ENCODE measurements around the gene TMEM198.

TMEM198 gene, protein sequence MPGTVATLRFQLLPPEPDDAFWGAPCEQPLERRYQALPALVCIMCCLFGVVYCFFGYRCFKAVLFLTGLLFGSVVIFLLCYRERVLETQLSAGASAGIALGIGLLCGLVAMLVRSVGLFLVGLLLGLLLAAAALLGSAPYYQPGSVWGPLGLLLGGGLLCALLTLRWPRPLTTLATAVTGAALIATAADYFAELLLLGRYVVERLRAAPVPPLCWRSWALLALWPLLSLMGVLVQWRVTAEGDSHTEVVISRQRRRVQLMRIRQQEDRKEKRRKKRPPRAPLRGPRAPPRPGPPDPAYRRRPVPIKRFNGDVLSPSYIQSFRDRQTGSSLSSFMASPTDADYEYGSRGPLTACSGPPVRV

DNA sequence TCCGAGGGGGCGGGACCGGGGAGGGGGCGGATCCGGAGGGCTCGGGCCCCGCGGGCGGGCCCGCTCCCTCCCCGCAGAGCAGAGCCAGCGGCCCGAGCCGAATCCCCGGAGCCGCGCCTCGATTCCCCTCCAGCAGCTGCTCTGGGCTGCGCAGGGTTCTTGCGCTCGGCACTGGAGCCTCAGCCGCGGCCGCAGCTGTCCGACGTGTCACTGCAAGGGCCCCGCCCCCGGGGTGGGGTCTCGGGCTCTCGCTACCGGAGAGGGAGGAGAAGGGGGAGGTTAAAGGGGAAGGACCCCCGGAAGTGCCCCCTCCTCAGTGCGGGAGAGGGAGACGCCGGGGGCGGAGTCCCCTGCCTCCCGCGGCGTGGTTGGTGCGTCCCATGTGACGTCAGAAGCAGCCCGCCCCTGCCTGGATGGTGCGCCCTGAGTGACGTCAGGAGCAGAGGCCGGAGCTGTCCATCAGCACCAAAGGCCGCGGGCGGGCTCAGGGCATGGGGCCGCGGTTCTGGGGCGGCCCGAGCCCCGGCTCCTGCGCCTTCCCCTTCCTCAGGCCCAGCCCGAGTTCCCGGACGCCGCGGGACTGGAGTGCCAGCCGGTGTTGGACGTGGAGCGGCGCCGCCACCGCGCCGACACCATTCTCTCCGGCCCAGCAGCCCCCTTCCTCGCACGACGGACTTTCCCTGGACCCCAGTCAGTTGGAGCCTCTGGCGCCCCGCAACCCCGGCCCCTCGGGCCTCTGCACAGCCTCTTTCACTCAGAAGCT lies at the start of gene TMEM198, which contains the start of gene CHPF:
Gene TMEM198, plus strand, starts transcription at position 433 of the 763 bp plus-strand sequence. CDS start 700 bp downstream, outside the sequence.
Gene CHPF, minus strand, starts transcription at position 214 of the 763 bp plus-strand sequence. CDS start 271 bp downstream, outside the sequence.
- DNase-seq: peak; percentile 86

DNA sequence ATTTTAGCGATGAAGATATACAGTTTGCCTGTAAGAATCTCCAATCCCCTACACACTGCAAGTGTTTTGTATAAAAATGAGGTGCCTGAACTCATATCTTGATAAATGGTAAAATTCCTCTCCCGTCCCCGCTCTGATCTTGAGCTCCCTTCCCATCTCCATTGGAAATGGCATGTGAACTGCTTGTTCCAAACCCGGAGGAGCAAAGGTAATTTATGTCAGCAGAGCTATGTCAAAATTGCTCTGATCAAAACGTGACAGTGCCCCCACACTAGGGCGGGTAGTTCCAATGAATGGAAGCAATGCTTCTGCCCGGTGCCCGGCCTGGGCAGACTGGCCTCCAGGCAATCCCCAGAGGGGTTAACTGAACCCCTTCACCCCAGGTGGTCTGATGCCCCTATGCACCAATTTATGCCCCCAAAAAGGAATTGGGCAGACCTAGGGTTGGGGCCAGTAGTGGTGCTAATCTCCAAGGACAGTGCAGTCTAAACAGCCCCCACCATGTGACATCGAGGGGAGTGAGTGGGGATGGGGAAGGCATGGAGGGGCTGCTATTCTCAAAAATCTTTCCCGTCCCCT lies 48.8 kb upstream of the TMEM198 start:
- no peak for DNase-seq

DNA sequence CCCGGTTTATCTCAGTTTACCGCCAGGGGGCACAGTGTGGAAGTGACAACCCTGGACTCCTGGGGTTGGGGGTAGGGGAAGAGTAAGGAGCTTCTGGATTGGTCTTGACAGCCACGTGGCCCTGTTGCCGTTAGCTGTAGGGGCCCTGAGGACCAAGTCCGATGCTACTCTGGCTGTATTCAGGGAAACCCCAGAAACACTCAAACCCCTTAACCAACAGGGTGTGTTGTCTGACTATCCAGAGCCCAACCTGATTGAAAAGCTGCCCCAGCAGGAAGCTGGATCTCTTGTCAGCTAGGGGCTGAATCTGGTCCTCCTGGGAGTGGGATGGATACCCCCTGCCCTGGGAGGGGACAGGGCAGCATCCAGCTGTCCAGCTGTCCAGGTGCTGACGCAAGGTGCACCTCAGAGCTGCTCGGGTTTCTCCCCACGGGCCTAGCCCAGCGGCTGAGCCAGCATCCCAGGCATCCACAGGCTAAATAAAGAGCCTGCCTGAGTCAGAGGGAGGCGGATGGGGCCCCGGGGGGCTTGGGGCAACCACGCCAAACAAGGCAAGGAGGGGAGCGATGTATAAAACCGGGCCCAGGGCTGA lies 48.2 kb upstream of the TMEM198 start:
- DNase-seq: peak; percentile 39

DNA sequence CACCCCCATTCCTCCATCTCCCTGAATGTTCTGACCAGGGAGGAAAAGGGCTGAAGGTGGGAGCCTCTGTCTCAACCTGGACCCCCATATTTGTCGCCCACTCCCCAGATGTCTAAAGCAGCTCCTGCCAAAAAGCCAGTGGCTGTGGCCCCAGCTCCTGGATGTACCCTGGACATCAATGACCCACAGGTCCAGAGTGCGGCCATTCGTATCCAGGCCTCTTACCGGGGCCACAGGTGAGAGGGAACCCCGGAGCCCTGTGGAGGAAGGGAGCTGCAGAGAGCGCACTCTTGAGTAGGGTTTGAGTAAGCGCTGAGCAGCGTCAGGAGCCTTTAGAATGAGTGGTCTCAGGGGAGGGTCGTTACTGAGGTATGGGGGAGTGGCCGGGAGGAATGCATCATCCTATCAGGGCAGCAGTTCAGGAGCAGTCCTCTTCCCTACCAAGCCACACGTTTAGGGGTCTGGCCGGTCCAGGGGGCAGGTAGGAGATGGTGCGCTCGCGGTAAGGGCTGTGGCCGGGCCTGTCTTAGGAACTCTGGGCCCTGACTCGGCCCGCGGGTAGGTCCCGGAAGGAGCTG lies 47.5 kb upstream of the TMEM198 start:
- no peak for DNase-seq

DNA sequence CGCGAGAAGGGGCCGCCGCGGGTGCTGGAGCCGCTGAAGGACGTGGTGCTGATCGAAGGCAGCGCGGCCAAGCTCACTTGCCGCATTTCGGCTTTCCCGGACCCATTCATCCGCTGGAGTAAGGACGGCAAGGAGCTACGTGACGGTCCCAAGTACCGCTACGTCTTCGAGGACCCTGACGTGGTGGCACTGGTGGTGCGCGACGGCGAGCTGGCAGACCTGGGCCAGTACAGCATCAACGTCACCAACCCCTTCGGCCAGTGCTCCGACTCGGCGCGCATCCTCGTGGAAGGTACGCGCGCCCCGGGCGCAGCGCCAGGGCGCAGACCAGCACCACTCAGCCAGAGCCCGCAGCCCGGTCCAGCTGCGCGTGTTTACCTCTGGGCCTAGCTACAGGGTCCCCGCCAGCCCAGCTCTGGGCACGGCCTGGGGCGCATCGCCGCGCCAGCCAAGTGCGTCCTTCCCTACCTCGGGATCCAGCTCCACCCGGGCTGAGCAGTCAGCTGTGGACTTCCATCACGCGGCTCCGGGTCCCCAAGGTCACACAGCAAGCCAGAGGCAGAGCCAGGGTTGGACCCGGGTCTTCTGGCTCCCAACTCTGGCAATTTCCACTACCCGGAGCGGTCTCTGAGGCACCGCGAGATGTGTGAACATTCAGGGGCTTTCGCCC lies 46.9 kb upstream of the TMEM198 start:
- DNase-seq: no peak

DNA sequence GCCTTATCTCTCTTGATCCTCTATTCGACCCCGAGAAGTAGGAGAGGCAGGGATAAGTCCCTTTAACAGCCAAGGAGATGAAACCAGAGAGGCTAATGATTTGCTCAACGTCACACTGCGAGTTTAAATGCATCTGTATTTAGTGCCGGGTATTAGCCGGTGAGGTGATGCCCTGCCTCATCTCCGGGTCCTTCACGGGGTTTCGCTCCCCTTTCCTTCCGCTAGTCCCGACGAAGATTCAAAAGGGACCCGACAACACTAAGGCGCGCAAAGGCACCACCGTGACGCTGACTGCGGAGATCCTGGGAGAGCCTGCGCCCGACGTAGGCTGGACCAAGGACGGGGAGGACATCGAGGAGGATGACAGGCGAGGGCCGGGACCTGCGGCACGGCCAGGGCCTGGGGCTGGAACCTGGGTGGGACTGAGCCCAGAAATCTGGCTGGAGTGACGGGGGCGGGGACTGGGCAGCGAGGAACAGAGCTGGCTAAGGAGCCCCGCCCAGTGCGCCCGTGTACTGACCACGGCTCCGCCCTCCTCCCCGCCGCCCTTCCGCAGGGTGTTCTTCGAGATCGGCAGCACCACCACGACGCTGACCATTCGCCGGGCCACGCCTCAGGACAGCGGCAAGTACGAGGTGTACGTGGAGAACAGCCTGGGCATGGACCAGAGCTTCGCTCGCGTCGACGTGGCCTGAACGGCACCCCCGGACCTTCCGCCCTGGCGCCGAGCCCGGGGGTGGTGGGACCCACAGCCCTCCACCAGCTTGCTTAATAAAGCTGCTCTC lies 46.1 kb upstream of the TMEM198 start:
- DNase-seq: peak; percentile 67

DNA sequence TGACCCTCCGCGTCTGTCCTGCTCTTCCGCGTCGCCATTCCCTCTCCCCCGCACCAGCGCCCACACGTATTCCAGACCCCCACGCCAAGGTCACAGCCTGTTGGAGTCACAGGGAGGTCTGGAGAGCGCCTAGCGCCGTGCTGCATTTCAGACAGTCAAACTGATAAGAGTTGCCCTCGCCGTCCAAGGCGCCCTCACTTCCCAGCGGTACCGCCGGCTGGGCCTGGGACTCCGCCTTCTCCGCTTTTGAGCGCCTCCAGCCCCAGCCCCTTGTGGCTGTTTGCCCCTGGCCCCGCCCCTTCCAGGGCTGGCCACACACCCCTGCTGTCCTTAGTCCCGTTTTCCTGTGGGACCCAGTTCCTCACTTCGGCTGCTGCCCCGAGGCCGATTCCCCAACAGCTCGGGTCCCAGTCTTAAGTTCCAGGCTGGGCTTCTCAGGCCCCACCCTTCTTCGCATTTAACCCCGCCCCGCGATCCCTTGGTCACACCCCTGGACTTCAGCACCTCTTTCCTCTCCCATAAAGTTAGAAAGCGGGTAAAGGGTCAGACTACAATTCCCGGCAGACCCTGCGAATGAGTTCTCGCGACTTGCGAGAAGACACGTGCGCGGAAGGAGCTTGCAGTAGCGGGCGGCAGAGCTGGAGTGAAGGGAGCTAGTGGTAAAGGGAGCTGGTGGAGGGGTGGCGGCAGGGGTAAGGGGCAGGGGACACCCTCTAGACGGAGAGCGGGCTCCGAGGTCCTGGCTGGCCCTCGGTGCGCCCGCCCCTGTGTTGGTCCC lies 45.4 kb upstream of the TMEM198 start, which contains the start of gene GMPPA:
Gene GMPPA, plus strand, starts transcription at position 612 of the 778 bp plus-strand sequence. CDS start 1,085 bp downstream, outside the sequence.
- DNase-seq: peak; percentile 95

DNA sequence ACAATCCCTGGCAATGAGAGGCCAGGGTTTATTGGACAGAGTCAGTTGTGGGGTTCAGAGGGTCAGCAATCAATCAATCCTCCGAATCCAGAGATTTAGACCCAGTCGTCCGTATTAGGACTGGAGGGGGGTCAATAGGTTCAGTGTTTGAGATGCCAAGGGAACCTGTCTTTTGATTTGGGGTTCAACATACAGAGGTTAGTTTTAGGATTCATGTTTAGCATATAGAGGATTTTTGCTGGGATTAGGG lies 44.8 kb upstream of the TMEM198 start:
- no peak for DNase-seq

DNA sequence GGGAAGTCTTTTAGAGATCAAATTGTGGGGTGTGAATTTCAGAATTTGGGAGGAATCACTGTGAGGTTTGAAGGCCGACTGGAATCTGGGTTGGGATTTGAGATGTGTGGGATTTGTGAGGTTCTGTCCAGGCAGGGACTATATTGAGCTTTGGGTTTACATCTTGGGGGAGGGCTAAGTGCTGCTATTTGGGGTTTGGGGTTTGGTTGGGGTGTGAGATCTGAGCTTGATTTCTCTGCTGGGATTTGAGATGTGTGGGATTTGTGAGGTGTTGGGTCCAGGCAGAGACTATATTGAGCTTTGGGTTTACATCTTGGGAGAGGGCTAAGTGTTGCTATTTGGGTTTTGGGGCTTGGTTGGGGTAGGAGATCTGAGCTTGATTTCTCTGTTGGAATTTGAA lies 44.3 kb upstream of the TMEM198 start:
- no peak for DNase-seq

DNA sequence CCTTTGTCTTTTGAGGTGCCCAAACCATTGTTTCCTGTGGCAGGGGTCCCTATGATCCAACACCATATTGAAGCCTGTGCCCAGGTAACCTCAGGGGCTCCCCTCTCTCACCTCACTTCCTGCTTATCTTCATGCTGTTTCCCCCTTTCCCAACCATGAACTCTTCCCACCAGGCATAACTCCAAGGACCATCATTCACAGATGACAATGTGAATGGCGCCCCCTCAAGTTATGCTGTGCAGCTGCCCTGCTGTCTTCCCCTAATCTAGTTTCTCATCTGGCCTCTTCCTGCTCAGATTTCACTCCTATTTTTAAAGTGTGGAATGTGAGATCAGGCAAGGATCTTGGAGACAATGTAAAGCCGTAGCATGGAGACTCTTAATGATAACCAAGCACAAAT lies 43.7 kb upstream of the TMEM198 start:
- DNase-seq: no peak

DNA sequence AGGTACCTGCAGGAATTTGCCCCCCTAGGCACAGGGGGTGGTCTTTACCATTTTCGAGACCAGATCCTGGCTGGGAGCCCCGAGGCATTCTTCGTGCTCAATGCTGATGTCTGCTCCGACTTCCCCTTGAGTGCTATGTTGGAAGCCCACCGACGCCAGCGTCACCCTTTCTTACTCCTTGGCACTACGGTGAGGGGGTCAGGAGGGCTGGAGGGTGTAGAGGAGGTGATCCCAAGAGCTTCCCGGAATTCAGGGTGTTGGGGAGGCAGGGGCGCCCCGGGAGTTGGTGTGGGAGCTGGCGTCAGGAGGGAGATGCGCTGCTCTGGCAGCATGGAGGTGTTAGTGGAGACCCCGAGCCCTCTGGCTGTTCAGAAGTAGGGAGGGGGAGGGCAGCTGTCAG lies 42.0 kb upstream of the TMEM198 start:
- DNase-seq: no peak

DNA sequence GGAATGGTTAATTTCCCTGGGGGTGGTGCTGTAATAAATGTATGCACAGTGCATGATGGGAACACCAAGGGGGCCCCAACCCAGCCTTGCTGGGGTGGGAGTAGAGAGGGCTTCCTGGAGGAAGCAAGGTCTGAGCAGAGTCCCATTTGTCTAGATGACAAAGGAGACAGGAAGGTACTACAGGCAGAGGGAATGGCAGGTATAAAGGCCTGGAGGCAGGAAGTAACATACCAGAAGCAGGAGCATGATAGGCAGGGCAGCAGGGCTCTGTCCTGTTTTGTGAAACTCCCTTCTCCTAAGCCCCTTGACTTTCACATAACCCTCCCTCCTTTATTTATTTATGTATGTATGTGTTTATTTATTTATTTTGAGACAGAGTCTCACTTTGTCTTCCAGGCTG lies 41.2 kb upstream of the TMEM198 start:
- DNase-seq: no peak

DNA sequence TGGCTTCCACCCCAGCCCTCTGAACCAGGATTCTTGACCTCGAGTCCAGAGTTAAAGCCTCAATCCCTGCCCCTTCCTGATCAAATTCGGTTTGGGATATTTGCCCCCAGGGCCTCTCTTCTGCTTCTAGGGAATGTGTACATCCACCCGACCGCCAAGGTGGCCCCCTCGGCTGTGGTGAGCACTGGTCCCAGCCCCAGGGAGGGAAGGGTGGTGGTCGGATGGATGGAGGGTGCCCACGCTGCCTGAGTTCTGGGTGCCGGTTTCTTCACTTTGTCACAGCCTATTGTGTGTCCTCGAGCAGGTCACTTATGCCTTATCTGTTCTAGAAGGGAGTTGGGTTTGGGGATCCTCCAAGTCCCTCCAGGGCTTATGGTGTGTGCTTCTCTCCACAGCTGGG lies 38.2 kb upstream of the TMEM198 start:
- DNase-seq: no peak

DNA sequence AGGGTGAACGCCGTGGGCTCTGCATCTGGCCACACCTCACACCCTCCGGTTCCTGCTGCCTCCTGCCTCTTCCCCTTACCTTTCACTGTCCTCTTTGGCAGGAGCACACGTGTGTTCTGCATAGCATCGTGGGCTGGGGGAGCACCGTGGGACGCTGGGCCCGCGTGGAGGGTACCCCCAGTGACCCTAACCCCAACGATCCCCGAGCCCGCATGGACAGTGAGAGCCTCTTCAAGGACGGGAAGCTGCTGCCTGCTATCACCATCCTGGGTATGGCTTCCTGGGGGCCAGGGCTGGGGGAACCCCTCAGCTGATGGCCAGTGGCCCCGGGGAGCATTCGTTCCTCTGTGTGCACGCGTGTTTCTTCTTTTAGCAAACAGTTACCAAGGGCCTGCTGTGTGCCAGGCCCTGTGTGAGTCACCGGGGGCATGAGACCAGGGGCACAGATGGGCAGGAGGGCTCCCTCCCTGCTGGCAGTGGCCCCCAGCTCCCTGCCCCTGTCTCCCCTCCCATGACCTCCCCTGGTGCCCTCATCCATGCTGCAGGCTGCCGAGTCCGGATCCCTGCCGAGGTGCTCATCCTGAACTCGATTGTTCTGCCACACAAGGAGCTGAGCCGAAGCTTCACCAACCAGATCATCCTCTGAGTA lies 37.6 kb upstream of the TMEM198 start:
- no peak for DNase-seq

DNA sequence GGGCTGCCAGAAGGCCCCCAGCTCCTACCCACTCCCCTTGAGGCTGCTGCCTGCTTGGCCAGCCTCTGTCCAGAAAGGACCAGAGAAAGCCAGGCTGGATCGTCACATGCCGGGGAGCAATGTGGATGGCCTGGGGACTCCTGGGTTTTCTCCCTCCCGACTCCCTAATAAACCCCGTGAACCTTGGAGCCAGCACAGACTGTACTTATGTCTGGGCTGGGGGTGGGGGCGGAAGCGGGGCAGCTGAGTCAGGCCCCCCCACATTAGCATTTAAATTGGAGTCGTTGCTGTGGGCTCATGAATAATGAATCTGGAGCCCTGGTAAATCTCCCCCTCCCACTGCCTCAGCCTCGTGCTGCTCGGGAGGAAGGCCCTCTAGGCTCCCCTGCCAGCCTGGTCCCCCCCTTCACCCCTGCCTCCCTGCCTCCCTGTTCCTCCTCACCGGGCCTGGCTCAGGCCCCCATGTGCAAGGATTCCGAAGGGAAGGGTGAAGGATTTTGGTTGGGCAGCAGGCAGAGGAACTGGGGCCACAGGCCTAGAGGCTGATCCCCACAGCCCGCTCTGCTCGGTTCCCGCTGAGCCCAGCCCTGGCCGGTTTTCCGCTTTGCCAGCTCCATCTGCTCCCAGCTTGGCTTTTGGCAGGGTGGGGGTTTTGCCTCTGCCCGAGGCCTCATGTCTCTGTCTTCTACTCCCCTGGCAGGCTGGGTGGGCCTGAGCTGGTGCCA lies 36.9 kb upstream of the TMEM198 start:
- DNase-seq: no peak

DNA sequence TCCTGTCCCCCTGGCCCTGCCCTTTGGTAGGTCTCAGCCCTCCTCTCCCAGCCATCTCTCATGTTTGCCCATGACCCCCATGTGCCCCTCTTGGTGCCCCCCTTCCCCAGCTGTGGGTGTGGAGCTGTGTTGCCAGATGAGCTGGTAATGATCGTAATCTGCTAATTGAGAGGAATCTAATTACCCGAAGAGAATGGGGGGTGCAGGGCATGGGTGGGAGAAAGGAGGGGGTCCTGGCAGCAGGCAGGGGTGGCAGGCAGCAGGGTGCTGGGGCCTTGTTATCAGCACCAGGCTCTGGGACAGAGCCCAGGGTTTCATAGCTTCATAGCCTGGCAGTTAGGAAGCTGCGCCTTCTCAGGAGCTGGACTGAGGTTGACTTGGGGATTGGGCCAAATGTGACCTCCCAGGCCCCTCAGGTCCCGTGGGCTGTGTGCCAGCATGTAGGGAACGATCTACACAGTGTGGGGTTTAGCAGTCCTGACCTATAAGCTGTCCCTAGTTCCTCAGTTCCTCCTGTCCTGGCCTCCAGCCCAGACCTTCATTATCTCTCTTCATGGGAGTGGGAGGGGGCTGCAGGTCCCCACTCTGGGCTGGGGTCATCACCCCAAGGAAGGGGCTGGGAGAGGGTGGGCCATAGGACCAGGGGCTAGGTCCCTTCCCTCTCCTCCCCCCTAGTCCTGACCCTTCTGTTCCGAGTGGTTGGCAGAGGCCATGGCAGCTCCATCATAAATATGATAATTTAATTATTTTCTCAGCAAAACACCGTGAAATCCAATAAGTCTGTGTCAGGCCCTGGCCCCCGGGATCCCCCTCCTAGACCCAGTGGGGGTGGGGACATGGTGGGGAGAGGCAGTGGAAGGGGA lies 36.0 kb upstream of the TMEM198 start:
- DNase-seq: no peak

DNA sequence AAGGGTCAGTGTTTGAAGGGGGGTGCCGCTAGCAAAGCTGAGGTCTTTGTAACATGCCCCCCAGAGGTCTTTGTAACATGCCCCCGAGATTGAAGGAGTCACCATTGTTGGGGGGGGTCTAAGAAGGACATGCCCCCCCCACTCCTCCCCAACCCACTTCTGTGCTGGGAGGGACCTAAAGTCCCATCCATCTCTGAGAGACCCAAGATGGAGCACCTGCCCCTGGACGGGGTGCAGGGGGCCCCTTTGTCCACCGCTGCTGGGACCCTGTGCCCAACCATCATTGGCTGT lies 35.4 kb upstream of the TMEM198 start:
- DNase-seq: no peak

DNA sequence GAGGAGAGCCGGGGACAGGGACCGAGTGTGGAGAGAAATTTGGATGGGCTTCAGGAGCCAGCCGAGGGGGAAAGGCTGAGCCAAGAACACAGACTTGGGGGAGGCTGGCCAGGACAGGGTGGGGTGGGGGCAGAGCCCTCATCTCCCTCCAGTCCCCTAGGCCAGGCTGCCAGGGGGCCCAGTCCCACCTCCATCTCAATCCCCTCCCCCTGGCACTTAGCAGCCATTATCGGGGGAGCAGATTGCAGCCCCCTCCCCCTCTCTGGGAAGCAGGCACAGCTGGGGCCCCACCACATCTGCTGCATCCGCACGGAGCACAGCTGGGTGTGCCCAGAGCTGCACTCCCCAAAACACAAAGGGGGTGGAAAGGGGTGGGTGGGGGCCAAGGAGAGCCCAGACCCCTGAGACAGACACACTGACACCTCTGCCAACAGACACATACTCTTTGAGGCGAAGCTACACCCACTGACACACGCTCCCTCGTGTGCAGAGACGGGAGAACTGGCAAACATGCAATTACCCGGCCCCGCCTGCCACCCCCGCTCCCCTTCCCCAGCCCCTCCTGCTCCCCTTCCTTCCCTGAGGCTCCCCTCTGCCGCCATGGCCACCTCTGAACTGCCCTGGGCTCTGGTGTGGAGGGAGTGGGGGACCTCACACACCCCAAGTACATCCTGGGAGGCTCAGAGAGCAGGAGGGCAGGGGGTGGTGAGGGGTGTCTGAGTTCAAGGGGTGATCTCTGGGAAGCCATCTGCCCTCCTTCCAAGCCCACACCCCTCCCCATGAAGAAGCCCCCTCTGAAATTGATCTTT lies 34.7 kb upstream of the TMEM198 start:
- no peak for DNase-seq
